Measurements from ENCODE around the gene SHF.

DNA sequence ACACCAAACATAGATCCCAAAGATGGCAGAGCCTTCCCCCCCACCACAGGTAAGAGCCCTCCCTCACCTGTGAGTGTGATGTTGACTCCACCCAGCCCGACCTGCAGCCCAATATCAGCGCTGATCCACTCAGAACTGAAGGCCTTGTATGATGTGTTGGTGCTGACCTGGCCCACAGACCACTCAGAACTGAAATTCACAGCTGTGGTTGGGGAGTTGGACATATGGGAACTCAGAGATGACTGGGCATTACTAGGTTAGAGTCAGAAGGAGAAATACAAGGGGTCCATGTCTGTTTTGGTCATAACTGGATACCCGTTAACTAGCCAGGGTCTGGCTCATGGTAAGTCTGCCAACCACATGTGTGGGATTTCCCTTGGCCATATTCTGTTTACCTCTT, 66.7 kb downstream of the SHF start:
- TF ChIP-seq CTCF (optimal IDR thresholded peaks at IDR 0.05 in 1 of 3, IDR thresholded peaks at IDR 0.05 in 1 of 3, conservative IDR thresholded peaks at IDR 0.05 in 1 of 3; ENCODE audit: extremely low read depth in 1 of 3, insufficient read depth in 2 of 3, low read length in 3 of 3) (no peak), EZH2 (IDR thresholded peaks at IDR 0.05; ENCODE audit: low read length) (no peak)

Data from keratinocyte (primary cell).